HT-29 (cell line): Measurements from ENCODE around the gene SIX6. TPM values are rescaled to one million over a fixed set of nuclear protein-coding genes. Genes with fewer than 3 reads are reported as not detected.
"Not testable (repeated sequence)": the region's sequence is repeated elsewhere in the genome, so short reads cannot be mapped to it uniquely, and the experiment has no call there.

Experiments
- DNase-seq: peaks from one replicate; pipeline ENCODE4 v3.0.0-alpha.2; 2015; ENCODE audit warnings: low spot score
- total RNA-seq: library from RNA; depleted of rRNA; stranded (reverse); fragments of >200 nt; shearing (Covaris generic); gene quantifications from 2 replicates; pipeline ENCODE4 v1.2.3, GENCODE V29; 2014; rRNA removed

SIX6 gene
- total RNA-seq, result not detected in 2 replicates

DNA sequence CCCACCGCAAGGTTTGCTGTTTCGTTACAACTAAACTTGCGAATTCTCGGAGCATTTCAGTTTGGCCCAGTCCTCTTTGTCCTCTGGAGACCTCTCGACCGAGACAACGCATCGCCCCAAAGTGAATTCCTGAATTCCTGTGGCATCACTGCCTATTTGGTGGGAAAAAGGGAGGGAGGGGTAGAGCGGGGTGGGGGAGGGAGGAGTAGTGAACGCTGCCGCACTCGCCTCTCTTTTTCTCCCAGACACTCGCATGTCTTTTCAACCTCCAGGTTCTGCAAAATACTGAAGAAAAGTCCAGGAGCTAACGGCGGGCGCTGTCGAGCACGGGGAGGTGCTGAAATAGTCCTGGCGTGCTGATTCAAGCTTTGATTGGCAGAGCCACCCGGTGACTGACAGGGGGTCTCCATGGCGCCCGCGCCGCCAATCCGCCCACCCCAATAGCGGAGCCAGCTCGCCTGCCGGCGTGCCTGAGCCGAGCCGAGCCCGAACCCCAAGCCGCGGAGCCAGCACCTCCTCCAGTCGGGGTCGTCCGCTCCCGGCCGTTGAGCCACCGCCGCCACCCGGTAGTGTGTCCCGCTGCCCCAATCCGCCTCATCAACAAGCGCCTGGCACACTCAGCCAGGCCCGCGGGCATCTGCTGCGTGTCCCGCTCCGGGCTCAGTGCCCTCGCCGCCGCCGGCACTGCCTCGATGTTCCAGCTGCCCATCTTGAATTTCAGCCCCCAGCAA is at the start of gene SIX6:
TSS of gene SIX6 (plus strand) at position 440 of the 731 bp plus-strand sequence. CDS start at position 693, 253 bp downstream.
- DNase-seq, result no peak

DNA sequence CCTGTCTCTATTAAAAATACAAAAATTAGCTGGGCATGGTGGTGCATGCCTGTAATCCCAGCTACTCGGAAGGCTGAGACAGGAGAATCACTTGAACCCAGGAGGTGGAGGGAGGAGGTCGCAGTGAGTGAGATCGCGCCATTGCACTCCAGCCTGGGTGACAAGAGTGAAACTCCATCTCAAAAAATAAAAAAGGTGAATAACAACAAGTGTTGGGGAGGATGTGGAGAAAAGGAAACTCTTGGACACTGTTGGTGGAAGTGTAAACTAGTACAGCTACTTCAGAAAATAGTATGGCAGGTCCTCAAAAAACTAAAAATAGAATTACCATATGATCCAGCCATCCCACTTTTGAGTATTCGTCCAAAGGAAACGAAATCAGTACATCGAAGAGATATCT is 28.7 kb upstream of the SIX6 start:
- DNase-seq, result not testable (repeated sequence)

DNA sequence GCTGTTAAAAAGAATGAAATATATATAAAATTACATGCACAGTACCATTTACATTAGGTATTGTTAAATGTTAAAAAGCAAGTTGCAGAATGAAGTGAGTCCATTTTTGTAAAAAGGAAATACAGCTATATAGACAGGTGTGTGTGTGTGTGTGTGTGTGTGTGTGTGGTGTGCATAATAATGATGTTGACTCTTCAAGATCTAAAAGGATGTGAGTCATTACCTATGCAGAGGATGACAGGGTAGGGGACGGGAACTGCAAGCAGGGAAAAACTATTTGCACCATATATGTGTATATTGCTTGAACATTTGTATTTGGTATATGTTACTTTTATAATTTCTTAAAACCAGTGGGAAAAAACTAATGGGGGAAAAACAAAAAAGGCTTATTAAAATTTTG is 26.2 kb upstream of the SIX6 start:
- DNase-seq, result peak; percentile 3

DNA sequence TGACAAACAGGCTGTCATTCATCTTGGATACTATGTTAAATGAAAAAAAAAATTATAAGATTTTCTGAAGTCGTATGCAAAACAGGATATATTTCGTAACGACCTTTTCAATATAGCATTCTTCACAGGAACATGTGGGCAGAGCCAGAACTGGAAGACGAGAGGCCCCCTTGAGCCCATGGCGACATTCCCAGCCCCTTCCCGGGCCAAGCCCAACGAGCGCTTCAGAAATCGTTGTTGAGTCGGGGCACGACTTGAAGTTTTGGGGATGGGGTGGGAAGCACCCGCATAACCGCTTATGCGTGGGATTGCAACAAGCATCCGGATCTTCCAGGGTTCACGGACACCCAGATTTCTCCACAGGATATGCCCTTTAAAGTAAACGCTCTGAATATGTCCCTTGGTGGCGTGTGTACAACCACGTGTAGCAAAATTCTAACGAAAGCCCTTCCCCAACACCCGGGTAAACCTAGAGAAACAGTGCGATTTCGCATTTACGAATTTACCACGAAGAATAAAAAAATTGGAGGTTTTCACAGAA is 23.8 kb upstream of the SIX6 start:
- no peak for DNase-seq

DNA sequence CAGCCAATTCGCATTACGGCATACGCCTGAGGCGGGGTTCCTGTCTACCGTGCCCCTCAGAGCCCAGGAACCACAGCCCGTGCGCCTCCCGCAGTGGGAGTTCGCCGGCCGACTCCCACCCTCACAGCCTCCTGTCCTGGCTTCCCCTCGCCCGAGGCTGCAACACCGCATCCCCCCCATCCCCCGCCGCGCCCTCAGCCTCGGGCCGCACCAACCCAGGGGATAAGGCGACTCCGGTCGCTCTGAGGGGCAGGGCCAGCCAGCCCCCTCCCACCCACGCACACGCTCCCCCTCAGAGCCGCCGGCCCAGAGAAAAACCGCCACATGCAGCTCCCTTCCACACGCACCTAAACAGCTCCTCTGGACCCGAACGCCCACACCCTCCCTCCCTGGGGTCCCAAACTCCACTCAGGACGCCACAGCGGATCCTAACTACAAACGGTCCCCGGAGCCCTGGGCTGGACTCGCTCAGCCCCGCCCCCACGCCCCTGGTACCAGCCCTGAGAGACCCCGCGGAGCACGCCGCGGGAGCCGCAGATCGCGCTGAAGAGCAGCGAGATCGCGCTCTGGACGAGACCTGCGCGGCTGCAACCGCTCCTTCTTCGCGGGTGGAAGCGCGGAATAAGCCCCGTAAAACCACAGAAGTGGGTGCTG is 23.2 kb upstream of the SIX6 start, which contains the start of gene C14orf39:
TSS of gene C14orf39 (minus strand) at position 466 of the 654 bp plus-strand sequence. CDS start 985 bp downstream, outside the sequence.
- DNase-seq, result no peak

DNA sequence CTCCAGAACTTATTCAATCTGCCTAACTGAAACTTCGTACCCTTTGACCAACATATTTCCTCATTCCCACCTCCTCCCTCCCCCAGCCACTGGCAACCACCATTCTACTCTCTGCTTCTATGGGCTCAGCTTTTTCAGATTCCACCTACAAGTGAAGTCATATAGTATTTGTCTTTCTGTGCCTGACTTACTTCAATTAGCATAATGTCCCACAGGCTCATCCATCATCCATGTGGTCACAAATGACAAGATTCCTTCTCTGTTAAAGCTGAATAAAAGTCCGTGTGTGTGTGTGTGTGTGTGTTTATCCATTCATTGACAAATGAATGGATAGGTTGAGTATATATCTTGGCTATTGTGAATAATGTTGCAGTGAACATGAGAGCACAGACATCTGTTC is 21.7 kb upstream of the SIX6 start:
- no peak for DNase-seq

DNA sequence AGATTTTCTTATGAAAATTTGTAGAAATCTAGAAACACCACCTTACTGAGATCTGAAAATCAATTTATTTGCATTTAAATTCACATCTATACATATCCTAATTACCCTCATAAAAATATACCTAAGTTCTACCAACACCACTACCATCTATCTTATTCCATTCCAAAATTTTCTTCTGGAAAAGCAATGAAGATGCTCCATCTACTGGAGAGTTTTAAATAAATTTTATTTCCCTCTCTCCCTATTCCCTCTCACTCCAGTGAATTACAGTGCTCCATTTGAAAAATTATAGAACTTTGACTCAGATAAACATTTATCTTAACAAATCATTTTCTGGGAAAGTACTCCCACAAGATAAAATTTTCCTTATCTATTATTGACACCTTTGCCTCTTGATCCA is 20.8 kb upstream of the SIX6 start:
- DNase-seq, result peak; percentile 1

DNA sequence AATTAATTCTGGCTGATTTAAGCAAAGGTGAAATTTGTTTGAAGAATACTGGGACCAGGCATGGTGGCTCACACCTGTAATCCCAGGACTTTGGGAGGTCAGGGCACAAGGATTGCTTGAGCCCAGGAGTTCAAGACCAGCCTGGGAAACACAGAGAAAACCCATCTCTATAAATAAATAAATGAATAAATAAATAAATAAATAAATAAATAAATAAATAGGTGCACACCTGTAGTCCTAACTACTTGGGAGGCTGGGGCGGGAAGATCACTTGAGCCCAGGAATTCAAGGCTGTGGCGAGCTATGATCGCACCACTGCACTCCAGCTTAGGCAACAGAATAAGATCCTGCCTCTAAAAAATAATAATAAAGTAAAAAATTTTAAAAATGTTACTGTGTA is 18.7 kb upstream of the SIX6 start:
- no peak for DNase-seq

DNA sequence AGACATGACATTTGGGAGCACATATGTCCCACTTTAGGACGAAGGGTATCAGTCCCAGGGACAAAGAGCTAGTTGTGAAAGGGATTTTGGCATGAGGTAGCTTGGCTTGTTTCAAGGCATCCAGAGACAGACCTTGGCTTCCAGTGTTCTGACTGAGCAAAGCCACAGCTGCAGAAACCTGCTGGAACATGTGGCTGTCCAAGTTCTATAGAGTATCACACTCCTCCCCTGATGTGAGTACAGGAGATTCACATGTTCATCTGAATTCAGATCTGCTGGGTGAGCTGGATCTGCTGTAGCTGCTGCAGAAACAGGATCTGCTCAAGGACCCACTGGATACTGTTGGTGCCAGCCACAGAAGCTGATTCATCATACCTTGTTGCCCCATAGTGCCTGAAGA is 13.0 kb upstream of the SIX6 start:
- DNase-seq, result no peak

DNA sequence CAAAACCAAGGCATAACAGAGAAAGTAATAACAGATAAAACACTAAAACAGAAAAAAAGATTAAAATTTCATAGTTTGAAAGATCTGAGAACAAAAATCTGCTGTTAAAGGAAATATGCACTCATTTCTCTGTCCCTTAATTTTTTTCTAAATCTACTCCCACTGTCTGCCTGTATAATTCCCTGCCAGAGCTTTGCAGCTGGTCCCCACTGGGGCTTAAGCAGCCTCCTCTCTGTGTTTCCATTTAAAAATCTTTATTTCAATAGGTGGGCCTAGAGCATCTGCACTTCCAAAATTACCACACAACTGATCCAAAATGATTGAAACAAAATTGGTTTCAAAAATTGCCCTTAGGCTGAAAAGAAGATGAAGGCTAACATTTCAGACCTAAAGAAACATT is 6.4 kb upstream of the SIX6 start:
- no peak for DNase-seq

DNA sequence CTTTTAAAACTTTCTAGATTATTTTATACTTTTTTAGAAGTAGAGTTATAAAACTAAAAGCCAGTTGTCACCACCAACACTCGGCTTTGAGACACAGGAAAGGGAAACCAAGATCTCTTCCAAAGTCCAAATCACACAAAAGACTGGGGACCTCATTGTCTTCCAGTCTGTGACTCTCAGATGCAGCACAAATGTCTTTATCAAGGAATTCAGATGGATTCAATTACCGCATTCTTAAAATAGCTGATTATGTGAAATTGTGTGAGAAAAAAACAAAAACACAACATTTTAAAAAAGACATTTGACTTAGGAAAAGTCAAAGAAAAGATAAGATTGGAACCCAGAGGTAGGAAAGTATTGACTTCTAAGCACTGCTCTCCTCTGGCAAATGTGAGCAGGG is 3.5 kb upstream of the SIX6 start:
- no peak for DNase-seq

DNA sequence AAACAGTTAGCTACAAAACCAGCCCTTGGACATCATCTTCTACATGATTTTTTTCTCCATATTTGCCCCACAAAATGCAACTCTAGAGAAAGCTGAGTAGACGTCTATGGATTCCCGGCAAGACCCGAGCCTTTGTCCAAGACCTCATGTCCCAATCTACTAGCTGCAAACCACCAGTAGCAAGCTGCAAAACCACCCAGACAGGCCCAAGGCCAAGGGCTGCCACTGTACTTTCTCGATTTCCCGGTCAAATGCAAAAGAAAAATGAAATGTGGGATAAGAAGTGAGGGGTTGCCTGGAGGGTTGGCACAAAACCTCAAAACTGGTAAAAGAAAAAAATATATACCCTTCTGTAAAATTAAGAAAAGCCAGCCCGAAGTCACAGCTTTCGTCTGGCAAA is 2.9 kb upstream of the SIX6 start:
- no peak for DNase-seq

DNA sequence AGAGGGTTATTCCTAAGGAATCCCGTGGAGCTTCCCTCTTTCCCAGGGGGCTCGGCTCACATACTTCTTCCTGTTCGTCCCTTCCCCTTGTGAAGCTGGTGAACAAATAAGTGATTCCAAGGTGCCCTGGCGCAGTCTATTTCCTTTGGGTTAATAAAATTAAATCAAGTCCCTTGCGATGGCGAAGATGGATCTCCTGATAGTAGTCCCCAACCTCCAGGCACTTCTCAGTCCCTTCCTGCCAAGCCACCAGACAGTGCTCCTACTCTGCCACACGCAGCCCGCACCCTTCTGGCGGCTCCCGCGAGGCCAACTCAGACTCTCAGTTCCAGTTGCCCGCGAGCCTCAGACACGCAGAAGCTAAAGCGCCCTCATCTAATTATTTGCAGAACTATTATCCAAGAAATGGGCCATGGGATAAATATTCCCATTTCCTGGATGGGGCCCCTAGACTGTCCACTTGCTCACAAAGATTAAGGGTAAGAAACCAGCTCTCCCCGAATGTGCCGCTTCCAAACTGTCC is 2.4 kb upstream of the SIX6 start:
- no peak for DNase-seq

DNA sequence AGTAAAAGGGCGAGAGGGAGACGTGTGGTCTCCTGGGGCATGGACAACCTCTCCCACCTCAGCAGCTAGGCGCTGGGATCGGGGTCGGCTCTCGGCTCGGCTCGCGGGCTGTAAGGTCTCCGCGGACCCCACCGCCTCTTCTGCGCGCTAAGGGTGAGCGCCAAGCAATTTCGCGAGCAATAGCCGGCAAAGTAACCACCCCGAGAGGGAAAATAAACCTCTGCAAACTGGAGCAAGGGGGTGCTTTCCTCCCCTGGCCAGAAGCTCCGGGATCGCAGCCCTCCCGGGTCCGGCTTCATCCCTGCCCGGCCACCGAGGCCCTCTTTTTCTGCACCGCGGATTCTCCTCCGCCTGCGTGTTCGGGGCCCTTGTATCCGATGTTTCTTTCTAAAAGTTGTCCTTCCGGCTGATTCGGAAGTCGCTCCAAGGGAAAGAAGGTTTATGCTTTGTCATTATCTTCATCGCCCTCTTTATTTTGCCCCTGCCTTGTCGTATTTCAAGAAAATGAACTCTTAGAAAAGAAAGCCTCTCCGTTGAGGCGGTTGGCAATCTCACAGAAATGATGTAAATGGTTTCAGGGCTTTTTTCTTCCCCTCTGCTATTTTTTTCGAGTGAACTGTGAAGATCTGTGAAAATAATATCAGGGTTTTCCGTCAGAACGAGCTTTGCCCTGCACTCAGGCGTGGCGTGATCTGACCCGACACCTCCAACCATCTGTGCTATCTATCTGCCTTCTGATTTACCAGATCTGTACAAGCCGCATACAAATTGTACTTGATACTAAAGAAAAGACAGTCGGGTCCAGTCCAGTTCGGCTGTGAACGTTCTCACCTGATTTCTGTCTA is 1.7 kb upstream of the SIX6 start:
- DNase-seq, result no peak

DNA sequence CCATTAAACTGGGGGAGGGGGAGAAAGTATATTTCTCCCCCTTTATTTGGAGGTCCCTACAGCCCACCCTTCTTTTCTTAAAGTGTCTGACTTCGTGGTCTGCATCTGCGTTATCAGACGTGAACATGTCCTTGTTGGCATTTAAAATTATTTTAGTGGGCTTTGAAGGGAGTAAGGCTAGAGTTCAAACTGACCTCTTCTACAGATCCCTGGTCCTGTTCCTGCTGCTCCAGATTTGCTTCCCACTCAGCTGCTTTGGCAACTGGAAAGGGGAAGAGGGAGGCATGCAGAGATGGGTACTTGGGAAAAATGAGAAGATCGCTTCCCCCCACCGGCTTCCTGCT is 611 bp upstream of the SIX6 start:
- DNase-seq, result no peak

DNA sequence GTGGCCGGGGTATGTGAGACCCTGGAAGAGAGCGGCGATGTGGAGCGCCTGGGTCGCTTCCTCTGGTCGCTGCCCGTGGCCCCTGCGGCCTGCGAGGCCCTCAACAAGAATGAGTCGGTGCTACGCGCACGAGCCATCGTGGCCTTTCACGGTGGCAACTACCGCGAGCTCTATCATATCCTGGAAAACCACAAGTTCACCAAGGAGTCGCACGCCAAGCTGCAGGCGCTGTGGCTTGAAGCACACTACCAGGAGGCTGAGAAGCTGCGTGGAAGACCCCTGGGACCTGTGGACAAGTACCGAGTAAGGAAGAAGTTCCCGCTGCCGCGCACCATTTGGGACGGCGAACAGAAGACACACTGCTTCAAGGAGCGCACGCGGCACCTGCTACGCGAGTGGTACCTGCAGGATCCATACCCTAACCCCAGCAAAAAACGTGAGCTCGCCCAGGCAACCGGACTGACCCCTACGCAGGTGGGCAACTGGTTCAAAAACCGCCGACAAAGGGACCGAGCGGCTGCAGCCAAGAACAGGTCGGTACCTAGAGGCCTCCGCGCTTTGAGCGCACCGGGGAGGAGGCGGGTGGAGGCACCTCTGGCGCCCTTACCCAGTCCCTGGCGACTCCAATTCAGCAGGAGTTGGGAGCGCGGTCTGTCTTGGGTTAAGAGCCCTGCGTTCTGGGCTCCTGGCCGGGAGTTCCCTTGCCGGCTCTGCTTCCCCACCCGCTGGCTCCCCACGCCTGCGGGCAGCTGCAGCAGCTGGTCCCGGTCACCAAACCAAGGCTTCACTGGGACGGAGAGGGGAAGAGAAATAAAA is 700 bp downstream of the SIX6 start:
- no peak for DNase-seq

DNA sequence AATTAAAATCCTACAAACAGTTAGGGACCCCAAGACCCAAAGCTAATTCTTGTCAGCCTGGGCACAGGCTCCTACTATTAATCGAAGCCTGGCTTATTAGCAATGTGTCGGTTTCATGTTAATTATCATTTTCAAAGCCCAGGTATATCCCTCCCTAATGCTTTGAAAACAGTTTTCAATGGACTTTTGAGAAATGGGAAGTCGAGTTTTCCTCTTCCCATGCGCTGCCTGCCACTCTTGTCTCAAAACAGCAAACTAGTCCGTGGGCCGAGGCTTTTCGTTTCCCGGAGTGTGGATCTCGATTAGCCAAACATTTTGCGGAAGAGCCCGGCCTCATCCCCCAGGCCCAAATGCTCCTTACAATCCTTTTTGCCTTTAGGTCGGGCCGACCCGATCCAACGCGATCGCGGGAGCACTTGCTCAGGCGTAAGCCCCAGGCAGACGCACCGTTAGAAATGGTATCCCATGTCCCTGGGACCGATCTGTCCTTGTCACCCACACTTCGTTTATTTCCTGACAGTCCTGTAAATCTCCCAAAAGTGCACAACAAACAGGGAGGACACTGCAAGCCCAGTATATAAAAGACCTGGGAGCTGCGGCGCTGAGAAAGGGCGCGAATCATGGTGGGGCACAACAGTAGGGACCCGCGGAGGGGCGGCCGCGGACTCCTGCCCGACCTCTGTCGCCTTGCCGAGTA is 1.5 kb downstream of the SIX6 start:
- DNase-seq, result no peak

DNA sequence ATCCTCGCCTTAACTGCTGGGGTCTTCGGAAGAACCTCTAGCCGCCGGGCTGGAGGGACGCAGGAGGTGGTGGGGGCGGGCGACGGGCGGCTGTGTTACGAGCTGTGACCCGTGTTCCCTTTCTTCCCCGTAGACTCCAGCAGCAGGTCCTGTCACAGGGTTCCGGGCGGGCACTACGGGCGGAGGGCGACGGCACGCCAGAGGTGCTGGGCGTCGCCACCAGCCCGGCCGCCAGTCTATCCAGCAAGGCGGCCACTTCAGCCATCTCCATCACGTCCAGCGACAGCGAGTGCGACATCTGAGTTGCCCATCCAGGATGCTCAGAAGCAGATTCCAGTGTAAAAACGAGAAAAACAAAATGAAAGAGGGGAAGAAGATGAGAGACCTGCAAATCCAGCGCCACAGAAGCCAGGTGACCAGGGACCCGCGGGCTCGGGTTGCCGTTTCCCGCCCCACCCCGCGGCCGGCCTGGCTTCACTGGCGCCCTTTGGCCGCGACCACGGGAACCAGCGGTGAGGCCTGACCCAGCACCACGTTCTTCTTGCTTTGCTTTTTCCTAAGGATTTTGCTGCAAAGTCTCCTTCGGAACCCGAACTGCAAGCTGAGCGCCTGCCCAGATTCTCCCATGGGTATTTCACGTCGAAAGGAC is 2.1 kb downstream of the SIX6 start:
- DNase-seq, result no peak

DNA sequence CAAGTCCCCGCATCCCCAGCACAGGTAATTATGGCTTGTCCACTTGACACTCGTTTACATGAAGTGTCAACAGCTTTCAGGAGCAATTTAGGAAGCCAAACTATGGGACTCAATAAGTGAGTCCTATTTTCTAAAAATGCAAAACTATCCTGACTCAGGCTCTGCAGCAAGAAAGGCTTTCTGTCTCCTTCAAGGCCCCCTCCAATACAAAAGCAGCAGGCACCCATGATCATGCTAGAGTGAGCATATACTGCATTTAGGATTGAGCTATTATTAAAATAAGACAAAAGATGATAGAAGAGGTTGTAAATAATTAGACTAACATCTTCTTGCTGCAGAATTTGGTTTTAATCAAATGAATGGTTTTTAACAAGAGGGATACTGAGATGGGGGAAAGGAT is 3.2 kb downstream of the SIX6 start:
- no peak for DNase-seq
